Effector memory CD4-positive, alpha-beta T cell (primary cell): ENCODE measurements around the gene RAB40A.
"Not testable (repeated sequence)": the region's sequence is repeated elsewhere in the genome, so short reads cannot be mapped to it uniquely, and the experiment has no call there.

Experiments
- DNase-seq, 3 donors: peaks; one replicate each; pipeline ENCODE4 v3.0.0-alpha.2; 2020
- H3K27ac ChIP-seq: 2 replicates; pipeline ENCODE4 v1.7.0; 2013; ENCODE audit warnings: mild to moderate bottlenecking, low read length, moderate library complexity; ENCODE audit not compliant: insufficient read depth, poor library complexity, severe bottlenecking
- H3K27me3 ChIP-seq: replicated peaks from 2 replicates; pipeline ENCODE4 v1.7.0; 2013; ENCODE audit warnings: mild to moderate bottlenecking, low read length; ENCODE audit not compliant: insufficient read depth, control insufficient read depth, poor library complexity, severe bottlenecking
- H3K36me3 ChIP-seq: 2 replicates; pipeline ENCODE4 v1.7.0; 2013; ENCODE audit warnings: mild to moderate bottlenecking, low read length, moderate library complexity; ENCODE audit not compliant: control insufficient read depth, insufficient read depth
- H3K4me1 ChIP-seq: 2 replicates; pipeline ENCODE4 v1.7.0; 2013; ENCODE audit warnings: low read length, mild to moderate bottlenecking; ENCODE audit not compliant: control insufficient read depth, insufficient read depth, poor library complexity, severe bottlenecking
- H3K4me3 ChIP-seq: 2 replicates; pipeline ENCODE4 v1.7.0; 2013; ENCODE audit warnings: low read length, low read depth, mild to moderate bottlenecking; ENCODE audit not compliant: insufficient read depth, poor library complexity, severe bottlenecking
- H3K9me3 ChIP-seq: 2 replicates; pipeline ENCODE4 v1.7.0; 2013; ENCODE audit warnings: mild to moderate bottlenecking, low read length, moderate library complexity; ENCODE audit not compliant: control insufficient read depth

The RAB40A gene

GRCh38 chrX:103503163-103503852, 16.0 kb downstream of the RAB40A start:
- Histone ChIP-seq H3K4me3 (no peak overlapping the region), H3K27me3 (no peaks in the 10 kb centered on the region), H3K9me3 (no peaks in the 10 kb centered on the region), H3K36me3 (no peaks in the 10 kb centered on the region), H3K27ac (no peak overlapping the region), H3K4me1 (no peaks in the 10 kb centered on the region)
- no peak for DNase-seq

- Histone ChIP-seq H3K27ac (no peak overlapping the region), H3K27me3 (no peaks in the 10 kb centered on the region), H3K4me1 (no peaks in the 10 kb centered on the region), H3K4me3 (no peak overlapping the region), H3K9me3 (no peaks in the 10 kb centered on the region), H3K36me3 (no peaks in the 10 kb centered on the region)
- no peak for DNase-seq
These were observed 20.5 kb downstream of the RAB40A start for GRCh38 chrX:103498786-103499185.

- Histone ChIP-seq H3K4me3 (no peak overlapping the region), H3K4me1 (no peaks in the 10 kb centered on the region), H3K27ac (no peak overlapping the region), H3K27me3 (no peaks in the 10 kb centered on the region), H3K9me3 (no peaks in the 10 kb centered on the region), H3K36me3 (no peaks in the 10 kb centered on the region)
- DNase-seq: no peak
These were observed 23.5 kb downstream of the RAB40A start for GRCh38 chrX:103495786-103496185.

- H3K27me3 ChIP-seq, DNase-seq, H3K36me3 ChIP-seq, H3K4me3 ChIP-seq, H3K4me1 ChIP-seq, H3K27ac ChIP-seq, H3K9me3 ChIP-seq: not testable (repeated sequence)
These were observed 25.7 kb downstream of the RAB40A start for GRCh38 chrX:103493578-103493977.

- H3K4me1 ChIP-seq, H3K27ac ChIP-seq, H3K4me3 ChIP-seq, H3K36me3 ChIP-seq, H3K27me3 ChIP-seq, H3K9me3 ChIP-seq: not testable (repeated sequence)
- peak in 2 of 3 donors; percentile 8 to 14 for DNase-seq
These were observed 29.6 kb downstream of the RAB40A start for GRCh38 chrX:103489733-103490132.

- Histone ChIP-seq H3K4me3 (no peak overlapping the region), H3K4me1 (no peaks in the 10 kb centered on the region), H3K9me3 (no peaks in the 10 kb centered on the region), H3K27ac (no peak overlapping the region), H3K27me3 (no peaks in the 10 kb centered on the region), H3K36me3 (no peaks in the 10 kb centered on the region)
- DNase-seq: no peak
These were observed 30.5 kb downstream of the RAB40A start for GRCh38 chrX:103488794-103489193.

- Histone ChIP-seq H3K27ac (no peak overlapping the region), H3K4me3 (no peak overlapping the region), H3K9me3 (no peaks in the 10 kb centered on the region), H3K36me3 (no peaks in the 10 kb centered on the region), H3K4me1 (no peaks in the 10 kb centered on the region), H3K27me3 (no peaks in the 10 kb centered on the region)
- DNase-seq: no peak
These were observed 31.0 kb downstream of the RAB40A start for GRCh38 chrX:103488332-103488731.

- H3K4me1 ChIP-seq: no peaks in the 10 kb centered on the region
- H3K27me3 ChIP-seq: no peaks in the 10 kb centered on the region
- H3K36me3 ChIP-seq: no peaks in the 10 kb centered on the region
- no peak for DNase-seq
- H3K27ac ChIP-seq: no peak overlapping the region
- H3K9me3 ChIP-seq: no peaks in the 10 kb centered on the region
- no peak overlapping the region for H3K4me3 ChIP-seq
These were observed 35.6 kb downstream of the RAB40A start for GRCh38 chrX:103483720-103484119.

- H3K27ac ChIP-seq: no peak overlapping the region
- H3K9me3 ChIP-seq: no peaks in the 10 kb centered on the region
- DNase-seq: no peak
- no peaks in the 10 kb centered on the region for H3K27me3 ChIP-seq
- H3K36me3 ChIP-seq: no peaks in the 10 kb centered on the region
- no peaks in the 10 kb centered on the region for H3K4me1 ChIP-seq
- no peak overlapping the region for H3K4me3 ChIP-seq
These were observed 38.8 kb downstream of the RAB40A start for GRCh38 chrX:103480526-103480925.

GRCh38 chrX:103477496-103477895, 41.8 kb downstream of the RAB40A start:
- Histone ChIP-seq H3K27me3 (no peaks in the 10 kb centered on the region), H3K4me1 (no peaks in the 10 kb centered on the region), H3K27ac (no peak overlapping the region), H3K4me3 (no peak overlapping the region), H3K36me3 (no peaks in the 10 kb centered on the region), H3K9me3 (no peaks in the 10 kb centered on the region)
- no peak for DNase-seq
